Measurements from ENCODE around the gene GALNT7. TPM values are rescaled to one million over a fixed set of nuclear protein-coding genes. Genes with fewer than 3 reads are reported as not detected.

GALNT7 gene
- total and polyA plus RNA-seq, 10 of the 15 experiments (the other 5 are each of a cell fraction or from before 2014, with no cell fraction given): 14.2 to 33.2 (median 28.9) TPM

- no peak for TF ChIP-seq ZBTB33 (IDR thresholded peaks at IDR 0.05)
- TF ChIP-seq IRF4 (IDR thresholded peaks at IDR 0.05; ENCODE audit: low read depth, low read length): no peak
- peak in 1 of 2 experiments; percentile 16; a peak in 1 of 4 replicates for TF ChIP-seq BHLHE40 (IDR thresholded peaks at IDR 0.05; ENCODE audit: borderline replicate concordance in 1 of 2, low read depth in 2 of 2, low read length in 1 of 2)
- 0 out of 2 replicates have a peak, but pooled peaks have one; percentile 37 for TF ChIP-seq NKRF (conservative IDR thresholded peaks at IDR 0.05)
- no peak for TF ChIP-seq SKIL (IDR thresholded peaks at IDR 0.05; ENCODE audit: low read depth, poor library complexity, severe bottlenecking)
- no peak for TF ChIP-seq KDM1A (IDR thresholded peaks at IDR 0.05; ENCODE audit: borderline replicate concordance)
- no peak for TF ChIP-seq BACH1 (IDR thresholded peaks at IDR 0.05; ENCODE audit: borderline replicate concordance)
- TF ChIP-seq POU2F2 (IDR thresholded peaks at IDR 0.05; ENCODE audit: borderline replicate concordance, low read depth, low read length): no peak
- TF ChIP-seq, protein P1, sequence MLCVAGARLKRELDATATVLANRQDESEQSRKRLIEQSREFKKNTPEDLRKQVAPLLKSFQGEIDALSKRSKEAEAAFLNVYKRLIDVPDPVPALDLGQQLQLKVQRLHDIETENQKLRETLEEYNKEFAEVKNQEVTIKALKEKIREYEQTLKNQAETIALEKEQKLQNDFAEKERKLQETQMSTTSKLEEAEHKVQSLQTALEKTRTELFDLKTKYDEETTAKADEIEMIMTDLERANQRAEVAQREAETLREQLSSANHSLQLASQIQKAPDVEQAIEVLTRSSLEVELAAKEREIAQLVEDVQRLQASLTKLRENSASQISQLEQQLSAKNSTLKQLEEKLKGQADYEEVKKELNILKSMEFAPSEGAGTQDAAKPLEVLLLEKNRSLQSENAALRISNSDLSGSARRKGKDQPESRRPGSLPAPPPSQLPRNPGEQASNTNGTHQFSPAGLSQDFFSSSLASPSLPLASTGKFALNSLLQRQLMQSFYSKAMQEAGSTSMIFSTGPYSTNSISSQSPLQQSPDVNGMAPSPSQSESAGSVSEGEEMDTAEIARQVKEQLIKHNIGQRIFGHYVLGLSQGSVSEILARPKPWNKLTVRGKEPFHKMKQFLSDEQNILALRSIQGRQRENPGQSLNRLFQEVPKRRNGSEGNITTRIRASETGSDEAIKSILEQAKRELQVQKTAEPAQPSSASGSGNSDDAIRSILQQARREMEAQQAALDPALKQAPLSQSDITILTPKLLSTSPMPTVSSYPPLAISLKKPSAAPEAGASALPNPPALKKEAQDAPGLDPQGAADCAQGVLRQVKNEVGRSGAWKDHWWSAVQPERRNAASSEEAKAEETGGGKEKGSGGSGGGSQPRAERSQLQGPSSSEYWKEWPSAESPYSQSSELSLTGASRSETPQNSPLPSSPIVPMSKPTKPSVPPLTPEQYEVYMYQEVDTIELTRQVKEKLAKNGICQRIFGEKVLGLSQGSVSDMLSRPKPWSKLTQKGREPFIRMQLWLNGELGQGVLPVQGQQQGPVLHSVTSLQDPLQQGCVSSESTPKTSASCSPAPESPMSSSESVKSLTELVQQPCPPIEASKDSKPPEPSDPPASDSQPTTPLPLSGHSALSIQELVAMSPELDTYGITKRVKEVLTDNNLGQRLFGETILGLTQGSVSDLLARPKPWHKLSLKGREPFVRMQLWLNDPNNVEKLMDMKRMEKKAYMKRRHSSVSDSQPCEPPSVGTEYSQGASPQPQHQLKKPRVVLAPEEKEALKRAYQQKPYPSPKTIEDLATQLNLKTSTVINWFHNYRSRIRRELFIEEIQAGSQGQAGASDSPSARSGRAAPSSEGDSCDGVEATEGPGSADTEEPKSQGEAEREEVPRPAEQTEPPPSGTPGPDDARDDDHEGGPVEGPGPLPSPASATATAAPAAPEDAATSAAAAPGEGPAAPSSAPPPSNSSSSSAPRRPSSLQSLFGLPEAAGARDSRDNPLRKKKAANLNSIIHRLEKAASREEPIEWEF (IDR thresholded peaks at IDR 0.05; ENCODE audit: insufficient replicate concordance, low read depth, low read length): no peak
- no peak for TF ChIP-seq HCFC1 (IDR thresholded peaks at IDR 0.05; ENCODE audit: low read length)
- TF ChIP-seq BMI1 (IDR thresholded peaks at IDR 0.05; ENCODE audit: borderline replicate concordance): no peak
- TF ChIP-seq GABPA (IDR thresholded peaks at IDR 0.05; ENCODE audit: low read depth): no peak
- no peak for TF ChIP-seq NBN (IDR thresholded peaks at IDR 0.05)
- no peak for TF ChIP-seq MAX (IDR thresholded peaks at IDR 0.05; ENCODE audit: low read depth, low read length)
- TF ChIP-seq CREM (IDR thresholded peaks at IDR 0.05; ENCODE audit: low read depth): peak; percentile 10; the same call in 1 of the 2 replicates
- no peak for TF ChIP-seq RFX5 (IDR thresholded peaks at IDR 0.05; ENCODE audit: low read depth, low read length)
These were observed 202.9 kb downstream of the GALNT7 start (continued) for GRCh38 chr4:173371292-173372192.

Measured in GM12878 (cell line).